GM12874 (cell line): Measurements from ENCODE around the gene TSPOAP1.

Experiments used
- TF ChIP-seq, protein P1 (sequence below): IDR thresholded peaks from 2 replicates; pipeline ENCODE4 v1.5.1; 2011; ENCODE audit warnings: low read depth, mild to moderate bottlenecking, control low read depth, low read length, moderate library complexity; ENCODE audit not compliant: insufficient read depth

Gene TSPOAP1

DNA sequence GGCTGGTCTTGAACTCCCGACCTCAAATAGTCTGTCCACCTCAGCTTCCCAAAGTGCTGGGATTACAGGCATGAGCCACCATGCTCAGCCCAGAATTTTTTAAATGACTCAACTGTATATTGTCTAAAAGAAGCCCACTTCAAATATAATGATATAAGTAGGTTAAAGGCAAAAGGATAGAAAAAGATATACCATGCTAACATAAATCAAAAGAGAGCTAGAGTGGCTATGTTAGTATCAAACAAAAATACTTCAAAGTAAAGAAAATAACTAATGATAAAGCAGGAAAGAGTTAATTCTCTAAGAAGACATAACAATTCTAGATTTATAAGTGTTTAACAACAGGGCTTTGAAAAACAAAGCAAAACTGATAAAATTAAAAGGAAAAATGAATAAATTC, 34.6 kb downstream of the TSPOAP1 start:
- TF ChIP-seq, protein P1, sequence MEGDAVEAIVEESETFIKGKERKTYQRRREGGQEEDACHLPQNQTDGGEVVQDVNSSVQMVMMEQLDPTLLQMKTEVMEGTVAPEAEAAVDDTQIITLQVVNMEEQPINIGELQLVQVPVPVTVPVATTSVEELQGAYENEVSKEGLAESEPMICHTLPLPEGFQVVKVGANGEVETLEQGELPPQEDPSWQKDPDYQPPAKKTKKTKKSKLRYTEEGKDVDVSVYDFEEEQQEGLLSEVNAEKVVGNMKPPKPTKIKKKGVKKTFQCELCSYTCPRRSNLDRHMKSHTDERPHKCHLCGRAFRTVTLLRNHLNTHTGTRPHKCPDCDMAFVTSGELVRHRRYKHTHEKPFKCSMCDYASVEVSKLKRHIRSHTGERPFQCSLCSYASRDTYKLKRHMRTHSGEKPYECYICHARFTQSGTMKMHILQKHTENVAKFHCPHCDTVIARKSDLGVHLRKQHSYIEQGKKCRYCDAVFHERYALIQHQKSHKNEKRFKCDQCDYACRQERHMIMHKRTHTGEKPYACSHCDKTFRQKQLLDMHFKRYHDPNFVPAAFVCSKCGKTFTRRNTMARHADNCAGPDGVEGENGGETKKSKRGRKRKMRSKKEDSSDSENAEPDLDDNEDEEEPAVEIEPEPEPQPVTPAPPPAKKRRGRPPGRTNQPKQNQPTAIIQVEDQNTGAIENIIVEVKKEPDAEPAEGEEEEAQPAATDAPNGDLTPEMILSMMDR, result no peak

DNA sequence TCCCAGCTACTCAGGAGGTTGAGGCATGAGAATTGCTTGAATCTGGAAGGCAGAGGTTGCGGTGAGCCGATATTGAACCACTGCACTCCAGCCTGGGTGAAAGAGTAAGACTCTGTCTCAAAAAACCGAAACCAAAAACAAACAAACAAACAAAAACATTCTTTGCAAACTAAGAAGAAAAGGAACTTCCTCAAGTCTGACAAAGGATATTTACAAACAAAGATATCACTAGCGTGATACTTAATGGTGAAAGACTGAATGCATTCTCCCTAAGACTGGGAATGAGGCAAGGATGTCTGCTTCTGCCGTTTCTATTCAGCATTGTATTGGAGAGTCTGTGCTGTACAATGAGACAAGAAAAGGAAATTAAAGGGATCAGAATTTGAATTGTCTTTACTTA, 37.3 kb downstream of the TSPOAP1 start:
- TF ChIP-seq, protein P1, result no peak

DNA sequence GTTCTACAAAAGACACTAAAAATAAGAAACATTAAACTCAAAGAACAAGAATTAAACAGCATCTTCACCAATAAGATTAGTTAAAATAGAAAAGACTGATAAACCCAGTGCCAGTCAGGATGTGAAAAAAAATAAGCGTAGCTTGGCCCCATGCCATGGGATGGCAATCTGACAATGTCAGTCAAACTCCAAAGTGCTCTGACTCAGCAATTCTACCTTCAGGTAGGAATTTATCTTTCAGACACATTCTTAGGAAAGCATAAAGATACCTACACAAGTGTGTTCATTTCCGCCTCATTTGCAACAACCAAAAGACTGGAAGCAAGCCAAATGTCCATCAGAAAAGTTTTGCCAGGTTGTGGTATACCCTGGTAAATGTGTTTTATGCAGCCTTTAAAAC, 38.7 kb downstream of the TSPOAP1 start:
- TF ChIP-seq, protein P1, result no peak

DNA sequence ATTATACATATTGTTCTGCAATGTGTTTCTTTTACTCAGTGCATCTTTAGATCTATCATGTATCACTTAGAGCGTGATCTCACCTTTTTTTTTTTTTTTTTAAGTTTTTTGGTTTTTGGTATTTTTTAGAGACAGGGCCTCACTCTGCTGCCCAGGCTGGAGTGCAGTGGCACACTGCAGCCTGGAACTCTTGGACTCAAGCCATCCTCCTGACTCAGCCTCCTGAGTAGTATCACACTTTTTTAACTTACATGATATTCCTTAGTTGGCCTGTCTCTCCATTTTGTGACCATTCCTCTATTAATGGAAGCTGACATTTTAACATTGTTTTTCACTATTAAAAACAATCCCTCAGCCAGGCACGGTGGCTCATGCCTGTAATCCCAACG, 43.2 kb downstream of the TSPOAP1 start:
- TF ChIP-seq, protein P1, result no peak

DNA sequence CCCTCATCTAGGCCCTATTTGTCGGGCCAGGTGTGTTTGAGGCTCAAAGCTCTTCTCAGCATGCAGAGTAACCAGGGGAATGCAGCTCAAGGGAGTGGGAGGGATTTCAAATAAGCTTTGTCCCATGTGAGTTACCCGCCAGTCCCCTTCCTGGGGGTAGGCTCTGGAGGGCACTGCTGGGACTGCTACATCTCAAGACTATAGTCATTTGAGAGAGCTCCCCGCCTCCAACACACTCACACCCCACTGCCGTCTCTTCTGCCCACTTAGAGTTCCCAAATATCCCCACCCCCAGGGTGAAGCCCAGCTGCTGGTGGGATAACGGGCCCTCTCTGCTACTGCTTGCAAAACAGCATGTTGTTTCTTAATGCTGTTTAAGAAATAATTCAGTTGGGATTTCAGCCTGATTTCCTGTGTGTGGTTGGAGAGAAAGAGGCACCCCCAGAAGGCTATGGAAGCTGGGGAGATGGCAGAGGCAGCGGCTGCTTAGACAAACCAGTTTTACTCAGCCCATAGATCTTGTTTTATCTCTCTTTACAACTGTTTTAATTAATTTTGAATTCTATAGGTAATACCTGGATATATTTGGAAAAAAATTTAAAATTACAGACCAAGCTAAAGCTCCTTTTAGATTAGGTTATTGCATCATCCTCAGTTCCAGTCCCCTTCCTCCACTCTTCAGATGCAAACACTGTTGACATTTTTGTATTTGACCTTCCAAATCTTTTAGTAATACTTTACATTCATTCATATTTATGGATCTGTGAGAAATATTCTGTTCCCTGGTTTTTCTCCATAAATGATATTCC, 43.8 kb downstream of the TSPOAP1 start:
- TF ChIP-seq, protein P1, result no peak

DNA sequence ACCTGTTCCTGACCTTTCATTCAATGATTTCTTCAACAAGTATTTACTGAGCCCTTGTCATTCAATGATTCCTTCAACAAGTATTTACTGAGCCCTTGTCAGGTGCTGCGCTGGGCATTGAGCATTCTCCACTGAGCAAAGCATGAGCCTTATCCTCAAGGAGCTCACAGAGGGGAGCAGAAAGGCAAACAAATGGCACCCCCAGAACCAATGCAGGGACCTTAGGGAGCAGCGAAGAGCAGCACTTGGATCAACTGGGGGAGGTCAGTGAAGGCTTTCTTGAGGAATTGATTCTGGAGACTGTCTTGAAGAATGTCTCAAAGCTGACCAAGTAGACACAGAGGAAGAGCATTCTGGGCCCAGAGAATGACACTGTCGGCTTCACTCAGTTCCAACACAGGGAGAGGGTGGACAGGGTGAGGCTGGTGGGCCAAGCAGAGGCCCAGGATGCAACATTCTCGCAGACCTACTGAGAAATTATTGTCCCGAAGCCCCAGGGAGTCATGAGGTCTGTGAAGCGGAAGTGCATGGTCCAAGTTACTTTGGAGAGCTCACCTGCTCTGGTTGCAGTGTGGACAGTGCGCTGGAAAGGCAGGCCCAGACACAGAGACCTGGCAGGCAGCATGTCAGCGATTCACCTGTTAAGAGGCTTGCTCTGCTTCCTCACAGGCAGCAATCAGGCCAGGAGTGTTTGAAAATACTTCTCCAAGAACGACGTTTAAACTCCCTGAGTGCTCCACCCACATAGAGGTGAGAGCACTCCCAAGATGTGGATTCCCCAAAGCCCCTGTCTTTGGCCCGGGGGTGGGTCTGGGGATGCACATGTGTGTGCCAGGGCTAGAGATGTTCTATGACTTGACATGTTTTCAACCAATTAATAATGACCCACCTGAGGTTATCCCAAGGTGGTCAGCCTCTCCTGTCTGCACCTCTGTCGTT, 44.7 kb downstream of the TSPOAP1 start:
- TF ChIP-seq, protein P1, result no peak

DNA sequence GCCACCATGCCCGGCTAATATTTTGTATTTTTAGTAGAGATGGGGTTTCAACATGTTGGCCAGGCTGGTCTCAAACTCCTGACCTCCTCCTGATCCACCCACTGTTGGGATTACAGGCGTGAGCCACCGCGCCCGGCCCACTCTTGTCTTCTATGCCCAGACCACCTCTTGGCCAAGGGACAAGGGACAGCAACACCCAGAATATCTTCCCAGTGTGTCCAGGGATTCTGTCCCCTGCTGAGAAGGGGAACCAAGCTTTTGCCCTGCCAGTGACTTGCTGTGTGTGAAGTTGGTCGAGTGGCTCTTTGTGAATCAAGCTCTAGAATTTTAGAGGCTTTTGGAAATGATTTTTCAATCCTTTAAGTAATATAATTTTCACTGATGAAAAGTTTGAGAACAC, 46.2 kb downstream of the TSPOAP1 start:
- TF ChIP-seq, protein P1, result no peak
